Measurements from ENCODE around the gene CXCL8.
"Not testable (repeated sequence)": the region's sequence is repeated elsewhere in the genome, so short reads cannot be mapped to it uniquely, and the experiment has no call there.

CXCL8 gene

GRCh38 chr4:73751166-73751565 lies 10.8 kb downstream of the CXCL8 start:
- DNase-seq = no peak

GRCh38 chr4:73751830-73752229 lies 11.5 kb downstream of the CXCL8 start:
- DNase-seq = no peak

- DNase-seq = no peak
These were observed 12.1 kb downstream of the CXCL8 start for GRCh38 chr4:73752424-73752823.

- no peak for DNase-seq
These were observed 12.8 kb downstream of the CXCL8 start for GRCh38 chr4:73753215-73753614.

- DNase-seq = no peak
These were observed 14.6 kb downstream of the CXCL8 start for GRCh38 chr4:73754934-73755333.

GRCh38 chr4:73759357-73759756 lies 19.0 kb downstream of the CXCL8 start:
- no peak for DNase-seq

- no peak for DNase-seq
These were observed 21.5 kb downstream of the CXCL8 start for GRCh38 chr4:73761856-73762255.

- no peak for DNase-seq
These were observed 22.0 kb downstream of the CXCL8 start for GRCh38 chr4:73762409-73762808.

GRCh38 chr4:73763877-73764276 lies 23.5 kb downstream of the CXCL8 start:
- no peak for DNase-seq

- no peak for DNase-seq
These were observed 24.1 kb downstream of the CXCL8 start for GRCh38 chr4:73764513-73764912.

GRCh38 chr4:73765296-73765695 lies 24.9 kb downstream of the CXCL8 start:
- no peak for DNase-seq

GRCh38 chr4:73770917-73771316 lies 30.5 kb downstream of the CXCL8 start:
- no peak for DNase-seq

GRCh38 chr4:73772363-73772762 lies 32.0 kb downstream of the CXCL8 start:
- no peak for DNase-seq

GRCh38 chr4:73774406-73774805 lies 34.0 kb downstream of the CXCL8 start:
- DNase-seq = not testable (repeated sequence)

- DNase-seq = no peak
These were observed 36.0 kb downstream of the CXCL8 start for GRCh38 chr4:73776321-73776729.

- DNase-seq = no peak
These were observed 37.2 kb downstream of the CXCL8 start for GRCh38 chr4:73777612-73778011.

GRCh38 chr4:73780243-73780642 lies 39.9 kb downstream of the CXCL8 start:
- DNase-seq = no peak

GRCh38 chr4:73780834-73781233 lies 40.5 kb downstream of the CXCL8 start:
- no peak for DNase-seq

GRCh38 chr4:73788411-73788810 lies 48.0 kb downstream of the CXCL8 start:
- no peak for DNase-seq
